Lower lobe of right lung (tissue), 2 donors: ENCODE measurements around the gene PPP2R5A. TPM values are rescaled to one million over a fixed set of nuclear protein-coding genes. Genes with fewer than 3 reads are reported as not detected.

Experiments
- ATAC-seq, 2 donors: fragments of 200-7000 bp; cut with Tn5 transposase; one replicate each; pipeline ENCODE4 v1.9.1; 2020 to 2022; ENCODE audit warnings: mild to moderate bottlenecking in 2 of 2, moderate library complexity in 2 of 2
- DNase-seq: peaks from one replicate; pipeline ENCODE4 v3.0.0-alpha.2; 2020
- H3K27ac ChIP-seq: fragments of 200-600 bp; one replicate; pipeline ENCODE4 v1.8.0; 2022
- H3K27me3 ChIP-seq: fragments of 200-600 bp; one replicate; pipeline ENCODE4 v1.8.0; 2022; ENCODE audit warnings: low read depth
- H3K36me3 ChIP-seq: fragments of 200-600 bp; one replicate; pipeline ENCODE4 v1.8.0; 2022; ENCODE audit warnings: mild to moderate bottlenecking
- H3K4me1 ChIP-seq: fragments of 200-600 bp; one replicate; pipeline ENCODE4 v1.8.0; 2022
- H3K4me3 ChIP-seq: fragments of 200-600 bp; one replicate; pipeline ENCODE4 v1.8.0; 2022; ENCODE audit warnings: mild to moderate bottlenecking
- H3K9me3 ChIP-seq: fragments of 200-600 bp; one replicate; pipeline ENCODE4 v1.8.0; 2022
- intact Hi-C: fragments of 100-400 bp; cut with DNase I; formaldehyde crosslinking; loops from one replicate; pipeline ENCODE4 v1.11.0; 2022
- total RNA-seq: library from RNA; stranded (reverse); fragmentation: NEBNext Ultra II Directional; extraction: Animal tissue kit (Norgen Biotek cat#: 25700); gene quantifications from one replicate; pipeline ENCODE4 v1.2.1, GENCODE V29; 2021
- TF ChIP-seq, protein P1 (sequence below): fragments of 200-600 bp; IDR thresholded peaks from one replicate; pipeline ENCODE4 v1.8.0; 2022; ENCODE audit warnings: antibody characterized with exemption, mild to moderate bottlenecking
- donor health status: DM: no; HTN: yes; CAD: no; lungs with severe emphysema.

PPP2R5A gene
- total RNA-seq, 1 donor from 2014 or later, result 91.5 TPM

- Histone ChIP-seq H3K4me1 (no peaks in the 10 kb centered on the region), H3K27ac (no peak overlapping the region), H3K36me3 (peaks cover 87% of the 10 kb centered on the region), H3K4me3 (no peak overlapping the region), H3K9me3 (no peaks in the 10 kb centered on the region), H3K27me3 (no peaks in the 10 kb centered on the region)
- DNase-seq, result no peak
- no peak for ATAC-seq
- TF ChIP-seq, protein P1, sequence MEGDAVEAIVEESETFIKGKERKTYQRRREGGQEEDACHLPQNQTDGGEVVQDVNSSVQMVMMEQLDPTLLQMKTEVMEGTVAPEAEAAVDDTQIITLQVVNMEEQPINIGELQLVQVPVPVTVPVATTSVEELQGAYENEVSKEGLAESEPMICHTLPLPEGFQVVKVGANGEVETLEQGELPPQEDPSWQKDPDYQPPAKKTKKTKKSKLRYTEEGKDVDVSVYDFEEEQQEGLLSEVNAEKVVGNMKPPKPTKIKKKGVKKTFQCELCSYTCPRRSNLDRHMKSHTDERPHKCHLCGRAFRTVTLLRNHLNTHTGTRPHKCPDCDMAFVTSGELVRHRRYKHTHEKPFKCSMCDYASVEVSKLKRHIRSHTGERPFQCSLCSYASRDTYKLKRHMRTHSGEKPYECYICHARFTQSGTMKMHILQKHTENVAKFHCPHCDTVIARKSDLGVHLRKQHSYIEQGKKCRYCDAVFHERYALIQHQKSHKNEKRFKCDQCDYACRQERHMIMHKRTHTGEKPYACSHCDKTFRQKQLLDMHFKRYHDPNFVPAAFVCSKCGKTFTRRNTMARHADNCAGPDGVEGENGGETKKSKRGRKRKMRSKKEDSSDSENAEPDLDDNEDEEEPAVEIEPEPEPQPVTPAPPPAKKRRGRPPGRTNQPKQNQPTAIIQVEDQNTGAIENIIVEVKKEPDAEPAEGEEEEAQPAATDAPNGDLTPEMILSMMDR, result no peak
- intact Hi-C loops, result no loop called here
Measured at GRCh38 chr1:212341090-212341489, 55.9 kb downstream of the PPP2R5A start.

DNA sequence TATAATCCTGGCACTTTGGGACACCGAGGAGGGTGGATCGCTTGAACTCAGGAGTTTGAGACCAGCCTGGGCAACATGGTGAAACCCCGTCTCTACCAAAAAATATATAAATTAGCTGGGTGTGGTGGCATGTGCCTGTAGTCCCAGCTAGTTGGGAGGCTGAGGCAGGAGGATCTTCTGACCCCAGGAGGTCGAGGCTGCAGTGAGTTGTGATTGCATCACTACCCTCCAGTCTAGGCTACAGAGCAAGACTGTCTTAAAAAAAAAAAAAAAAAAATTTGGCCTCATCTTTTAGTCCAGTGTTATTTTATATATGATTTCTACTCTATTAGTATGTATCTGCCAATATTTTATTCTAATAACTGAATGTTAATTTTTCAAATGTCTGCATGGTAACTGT, 59.7 kb downstream of the PPP2R5A start:
- no peak for ATAC-seq
- no peaks in the 10 kb centered on the region for H3K9me3 ChIP-seq
- H3K36me3 ChIP-seq, result peaks cover 89% of the 10 kb centered on the region
- no peaks in the 10 kb centered on the region for H3K27me3 ChIP-seq
- intact Hi-C loops, result no loop called here
- no peak overlapping the region for H3K27ac ChIP-seq
- no peaks in the 10 kb centered on the region for H3K4me1 ChIP-seq
- TF ChIP-seq, protein P1, result no peak
- DNase-seq, result no peak
- H3K4me3 ChIP-seq, result no peak overlapping the region

- no peak overlapping the region for H3K27ac ChIP-seq
- no peak for ATAC-seq
- peaks cover 94% of the 10 kb centered on the region for H3K36me3 ChIP-seq
Measured at GRCh38 chr1:212346601-212347000, 61.4 kb downstream of the PPP2R5A start.

GRCh38 chr1:212351588-212352362, 66.6 kb downstream of the PPP2R5A start:
- Histone ChIP-seq H3K4me3 (no peak overlapping the region), H3K36me3 (peaks cover 88% of the 10 kb centered on the region), H3K4me1 (no peaks in the 10 kb centered on the region), H3K27ac (no peak overlapping the region), H3K9me3 (no peaks in the 10 kb centered on the region), H3K27me3 (no peaks in the 10 kb centered on the region)
- no peak for ATAC-seq
- TF ChIP-seq, protein P1, result no peak
- intact Hi-C loops, result no loop called here
- DNase-seq, result no peak

More at GRCh38 chr1:212346601-212347000, 61.4 kb downstream of the PPP2R5A start:
- H3K27me3 ChIP-seq, result no peaks in the 10 kb centered on the region
- TF ChIP-seq, protein P1, result no peak
- no peak for DNase-seq
- intact Hi-C loops, result no loop called here
- no peak overlapping the region for H3K4me3 ChIP-seq
- no peaks in the 10 kb centered on the region for H3K4me1 ChIP-seq
- H3K9me3 ChIP-seq, result no peaks in the 10 kb centered on the region

GRCh38 chr1:212353181-212353580, 68.0 kb downstream of the PPP2R5A start:
- no peak for DNase-seq
- Histone ChIP-seq H3K36me3 (peaks cover 88% of the 10 kb centered on the region), H3K27ac (no peak overlapping the region), H3K27me3 (no peaks in the 10 kb centered on the region), H3K4me3 (no peak overlapping the region), H3K9me3 (no peaks in the 10 kb centered on the region), H3K4me1 (no peaks in the 10 kb centered on the region)
- no peak for ATAC-seq
- intact Hi-C loops, result no loop called here
- TF ChIP-seq, protein P1, result no peak
